ENCODE data around the gene RNF38. TPM values are rescaled to one million over a fixed set of nuclear protein-coding genes. Genes with fewer than 3 reads are reported as not detected.
"Not testable (repeated sequence)": the region's sequence is repeated elsewhere in the genome, so short reads cannot be mapped to it uniquely, and the experiment has no call there.

The RNF38 gene
- total RNA-seq, 1 donor from 2014 or later: 16.1 TPM

GRCh38 chr9:36392489-36392888 is 7.6 kb downstream of the RNF38 start:
- DNase-seq (ENCODE audit: low spot score in 2 of 2): no peak
- no peaks in the 10 kb centered on the region for H3K36me3 ChIP-seq
- intact Hi-C loops (cut with DNase I): no loop called here

GRCh38 chr9:36389590-36389989 is 10.5 kb downstream of the RNF38 start:
- no peak for DNase-seq (ENCODE audit: low spot score in 2 of 2)
- Histone ChIP-seq H3K9me3 (no peaks in the 10 kb centered on the region), H3K27me3 (no peaks in the 10 kb centered on the region), H3K4me1 (peaks cover 0 to 12% of the 10 kb centered on the region in 2 donors), H3K4me3 (no peak overlapping the region), H3K27ac (no peak overlapping the region), H3K36me3 (no peaks in the 10 kb centered on the region)
- intact Hi-C loops (cut with DNase I): no loop called here
- TF ChIP-seq, protein P1, sequence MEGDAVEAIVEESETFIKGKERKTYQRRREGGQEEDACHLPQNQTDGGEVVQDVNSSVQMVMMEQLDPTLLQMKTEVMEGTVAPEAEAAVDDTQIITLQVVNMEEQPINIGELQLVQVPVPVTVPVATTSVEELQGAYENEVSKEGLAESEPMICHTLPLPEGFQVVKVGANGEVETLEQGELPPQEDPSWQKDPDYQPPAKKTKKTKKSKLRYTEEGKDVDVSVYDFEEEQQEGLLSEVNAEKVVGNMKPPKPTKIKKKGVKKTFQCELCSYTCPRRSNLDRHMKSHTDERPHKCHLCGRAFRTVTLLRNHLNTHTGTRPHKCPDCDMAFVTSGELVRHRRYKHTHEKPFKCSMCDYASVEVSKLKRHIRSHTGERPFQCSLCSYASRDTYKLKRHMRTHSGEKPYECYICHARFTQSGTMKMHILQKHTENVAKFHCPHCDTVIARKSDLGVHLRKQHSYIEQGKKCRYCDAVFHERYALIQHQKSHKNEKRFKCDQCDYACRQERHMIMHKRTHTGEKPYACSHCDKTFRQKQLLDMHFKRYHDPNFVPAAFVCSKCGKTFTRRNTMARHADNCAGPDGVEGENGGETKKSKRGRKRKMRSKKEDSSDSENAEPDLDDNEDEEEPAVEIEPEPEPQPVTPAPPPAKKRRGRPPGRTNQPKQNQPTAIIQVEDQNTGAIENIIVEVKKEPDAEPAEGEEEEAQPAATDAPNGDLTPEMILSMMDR (IDR thresholded peaks at IDR 0.05): no peak

More at GRCh38 chr9:36392489-36392888, 7.6 kb downstream of the RNF38 start:
- TF ChIP-seq, protein P1 (IDR thresholded peaks at IDR 0.05): no peak
- Histone ChIP-seq H3K4me3 (no peak overlapping the region), H3K9me3 (no peaks in the 10 kb centered on the region), H3K4me1 (peaks cover 0 to 15% of the 10 kb centered on the region in 2 donors), H3K27ac (no peak overlapping the region), H3K27me3 (no peaks in the 10 kb centered on the region)

DNA sequence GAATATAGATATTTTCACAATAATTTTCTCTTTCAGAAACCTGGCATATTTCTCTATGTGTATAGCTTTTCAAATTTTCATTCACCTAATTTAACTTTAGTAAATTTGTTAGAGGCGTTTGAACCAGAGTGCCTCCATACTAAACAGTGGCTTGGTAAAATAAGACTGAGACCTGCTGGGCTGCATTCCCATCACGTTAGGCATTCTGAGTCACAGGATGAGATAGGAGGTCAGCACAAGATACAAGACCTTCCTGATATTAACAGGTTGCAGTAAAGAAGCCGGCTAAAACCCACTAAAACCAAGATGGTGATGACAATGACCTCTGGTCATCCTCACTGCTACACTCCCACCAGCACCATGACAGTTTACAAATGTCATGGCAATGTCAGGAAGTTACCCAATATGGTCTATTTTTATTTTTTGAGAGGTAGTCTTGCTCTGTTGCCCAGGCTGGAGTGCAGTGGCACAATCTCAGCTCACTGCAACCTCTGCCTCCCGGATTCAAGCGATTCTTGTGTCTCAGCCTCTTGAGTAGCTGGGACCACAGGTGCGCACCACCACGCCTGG is 13.6 kb downstream of the RNF38 start:
- intact Hi-C loops (cut with DNase I); H3K27me3 ChIP-seq; H3K36me3 ChIP-seq; H3K9me3 ChIP-seq; H3K27ac ChIP-seq; H3K4me1 ChIP-seq; DNase-seq (ENCODE audit: low spot score in 2 of 2); H3K4me3 ChIP-seq: not testable (repeated sequence)

DNA sequence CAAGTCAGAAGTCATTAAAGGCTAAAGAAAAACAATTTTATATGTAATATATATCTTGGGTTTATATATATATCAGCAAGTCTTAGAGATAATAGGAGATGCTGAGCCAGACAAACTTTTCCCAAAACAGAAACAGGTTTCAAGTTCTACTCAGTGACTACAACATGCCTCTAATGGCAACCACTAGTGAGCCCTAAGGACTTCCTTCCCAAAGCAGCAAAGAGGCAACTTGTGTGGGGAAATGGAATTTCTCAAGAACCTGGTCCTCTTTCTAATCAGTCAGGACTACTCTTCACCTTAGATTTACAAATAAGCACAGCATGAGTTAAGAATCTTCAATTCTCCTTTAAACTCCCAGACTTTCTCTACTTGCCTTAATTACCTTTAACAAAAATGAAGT is 17.6 kb downstream of the RNF38 start:
- Histone ChIP-seq H3K9me3 (no peaks in the 10 kb centered on the region), H3K36me3 (no peaks in the 10 kb centered on the region), H3K27ac (no peak overlapping the region), H3K4me1 (no peaks in the 10 kb centered on the region), H3K4me3 (no peak overlapping the region), H3K27me3 (no peaks in the 10 kb centered on the region)
- no peak for DNase-seq (ENCODE audit: low spot score in 2 of 2)
- intact Hi-C loops (cut with DNase I): no loop called here
- TF ChIP-seq, protein P1 (IDR thresholded peaks at IDR 0.05): no peak

GRCh38 chr9:36364577-36364976 is 35.5 kb downstream of the RNF38 start:
- intact Hi-C loops (cut with DNase I): no loop called here
- no peak overlapping the region for H3K27ac ChIP-seq
- H3K9me3 ChIP-seq: no peaks in the 10 kb centered on the region
- H3K27me3 ChIP-seq: no peaks in the 10 kb centered on the region
- no peaks in the 10 kb centered on the region for H3K4me1 ChIP-seq
- TF ChIP-seq, protein P1 (IDR thresholded peaks at IDR 0.05): no peak
- H3K4me3 ChIP-seq: no peak overlapping the region
- DNase-seq (ENCODE audit: low spot score in 2 of 2): no peak
- peaks cover 23 to 47% of the 10 kb centered on the region in 2 donors for H3K36me3 ChIP-seq

- intact Hi-C loops (cut with DNase I): no loop called here
- Histone ChIP-seq H3K9me3 (no peaks in the 10 kb centered on the region), H3K36me3 (peaks cover 11 to 36% of the 10 kb centered on the region in 2 donors), H3K4me3 (no peak overlapping the region), H3K27me3 (no peaks in the 10 kb centered on the region), H3K4me1 (no peaks in the 10 kb centered on the region), H3K27ac (no peak overlapping the region)
- TF ChIP-seq, protein P1 (IDR thresholded peaks at IDR 0.05): no peak
- no peak for DNase-seq (ENCODE audit: low spot score in 2 of 2)
Observed at GRCh38 chr9:36363448-36363847, 36.6 kb downstream of the RNF38 start.
